ENCODE data around the gene FLNB.

Gene FLNB

DNA sequence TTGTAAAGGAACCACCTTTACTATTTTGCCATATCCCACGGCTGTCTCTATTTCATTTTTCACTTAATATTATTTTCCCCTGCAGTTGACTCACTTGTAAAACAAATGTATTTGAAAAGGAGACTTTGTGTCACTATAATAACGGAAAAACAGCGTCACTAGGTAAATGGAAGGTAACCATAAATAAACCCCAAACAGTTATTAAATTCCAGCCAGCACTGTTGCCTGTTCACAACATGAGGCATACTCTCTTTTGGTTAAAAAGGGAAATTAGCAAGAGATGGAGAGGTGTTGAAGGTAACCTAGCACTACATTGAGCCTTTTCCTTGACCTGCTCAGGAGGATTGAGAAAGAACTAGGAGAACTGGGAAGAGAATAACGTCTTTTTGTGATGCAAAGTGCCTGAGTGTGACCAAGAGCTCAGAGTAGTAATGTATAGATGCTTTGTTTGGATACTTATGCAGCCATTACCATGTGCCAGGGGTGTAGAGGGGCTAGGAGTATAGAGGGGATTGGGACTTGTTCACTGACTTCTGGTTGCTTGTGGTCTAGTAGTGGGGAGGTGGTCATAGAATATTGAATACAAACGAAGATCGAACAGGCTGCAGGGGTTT lies 19.6 kb downstream of the FLNB start:
- no peak for DNase-seq (ENCODE audit: low read depth in 2 of 2, low spot score in 1 of 2)

- no peak for DNase-seq (ENCODE audit: low read depth in 2 of 2, low spot score in 1 of 2)
These were observed 20.7 kb downstream of the FLNB start for GRCh38 chr3:58028902-58029301.

GRCh38 chr3:58029842-58030584 lies 21.8 kb downstream of the FLNB start:
- DNase-seq (ENCODE audit: low read depth in 2 of 2, low spot score in 1 of 2), result no peak

- DNase-seq (ENCODE audit: low read depth in 2 of 2, low spot score in 1 of 2), result no peak
These were observed 24.0 kb downstream of the FLNB start for GRCh38 chr3:58032186-58032585.

DNA sequence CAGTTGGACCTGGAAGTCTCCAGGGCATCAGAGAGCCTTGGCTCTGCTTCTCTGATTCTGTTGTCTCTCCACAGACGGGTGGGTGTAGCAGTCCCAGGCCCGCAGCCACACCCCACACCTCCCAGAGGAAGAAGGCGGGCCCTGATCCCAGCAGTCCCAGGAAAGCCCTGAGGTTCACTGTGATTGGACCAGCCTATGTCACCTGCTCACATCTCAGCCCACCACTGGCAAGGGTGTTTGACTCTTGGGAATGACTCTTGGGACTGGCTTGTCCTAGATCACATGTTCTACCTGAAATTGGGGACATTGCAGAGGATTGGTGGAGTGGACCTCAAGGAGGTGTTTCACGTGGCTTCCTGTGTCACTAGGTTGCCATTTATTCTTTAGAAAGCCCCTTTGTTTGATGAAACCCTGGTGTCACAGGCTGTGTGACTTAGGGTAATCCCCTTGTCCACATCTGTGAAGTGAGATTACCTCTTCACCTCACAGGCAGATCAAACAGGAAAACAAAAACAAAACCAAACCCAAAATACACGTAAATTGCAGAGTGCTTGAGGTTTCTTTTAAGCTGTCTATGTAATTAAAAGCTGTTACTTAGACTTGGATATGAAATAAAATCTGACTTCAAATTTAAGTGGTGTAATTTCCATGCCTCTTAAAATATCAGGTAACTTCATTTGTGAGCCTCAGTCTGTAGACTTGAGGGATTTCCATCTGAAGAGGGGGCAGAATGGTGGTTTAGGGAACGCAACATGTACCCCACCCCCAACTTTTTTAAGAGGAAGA lies 26.7 kb downstream of the FLNB start:
- DNase-seq (ENCODE audit: low read depth in 2 of 2, low spot score in 1 of 2), result no peak

- DNase-seq (ENCODE audit: low read depth in 2 of 2, low spot score in 1 of 2), result no peak
These were observed 27.5 kb downstream of the FLNB start for GRCh38 chr3:58035524-58036255.

GRCh38 chr3:58036293-58037032 lies 28.2 kb downstream of the FLNB start:
- DNase-seq (ENCODE audit: low read depth in 2 of 2, low spot score in 1 of 2), result no peak

- DNase-seq (ENCODE audit: low read depth in 2 of 2, low spot score in 1 of 2), result no peak
These were observed 29.1 kb downstream of the FLNB start for GRCh38 chr3:58037141-58037910.

DNA sequence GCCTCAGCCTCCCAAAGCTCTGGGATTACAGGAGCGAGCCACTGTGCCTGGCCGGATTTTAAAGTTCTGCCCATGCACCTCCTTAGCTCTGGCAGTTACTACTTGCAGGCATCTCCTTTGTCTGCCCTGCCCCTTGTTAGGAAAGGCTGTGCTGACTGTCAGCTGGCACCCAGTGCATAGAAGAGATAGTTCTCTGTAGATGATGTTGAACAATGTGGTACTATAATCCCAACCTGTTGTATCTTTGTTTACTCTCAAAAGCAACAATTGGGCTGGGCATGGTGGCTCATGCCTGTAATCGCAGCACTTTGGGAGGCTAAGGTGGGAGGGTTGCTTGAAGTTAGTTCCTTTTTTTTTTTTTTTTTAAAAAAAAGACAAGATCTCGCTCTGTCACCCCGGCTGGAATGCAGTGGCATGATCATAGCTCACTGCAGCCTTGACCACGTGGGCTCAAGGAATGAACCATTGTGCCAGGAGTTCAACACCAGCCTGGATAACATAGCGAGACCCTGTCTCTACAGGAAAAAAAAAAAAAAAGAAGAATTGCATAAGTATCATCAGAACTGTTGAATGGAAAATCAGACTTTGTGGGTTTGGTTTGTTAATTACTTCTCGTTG lies 30.6 kb downstream of the FLNB start:
- no peak for DNase-seq (ENCODE audit: low read depth in 2 of 2, low spot score in 1 of 2)

GRCh38 chr3:58039601-58040000 lies 31.4 kb downstream of the FLNB start:
- no peak for DNase-seq (ENCODE audit: low read depth in 2 of 2, low spot score in 1 of 2)

DNA sequence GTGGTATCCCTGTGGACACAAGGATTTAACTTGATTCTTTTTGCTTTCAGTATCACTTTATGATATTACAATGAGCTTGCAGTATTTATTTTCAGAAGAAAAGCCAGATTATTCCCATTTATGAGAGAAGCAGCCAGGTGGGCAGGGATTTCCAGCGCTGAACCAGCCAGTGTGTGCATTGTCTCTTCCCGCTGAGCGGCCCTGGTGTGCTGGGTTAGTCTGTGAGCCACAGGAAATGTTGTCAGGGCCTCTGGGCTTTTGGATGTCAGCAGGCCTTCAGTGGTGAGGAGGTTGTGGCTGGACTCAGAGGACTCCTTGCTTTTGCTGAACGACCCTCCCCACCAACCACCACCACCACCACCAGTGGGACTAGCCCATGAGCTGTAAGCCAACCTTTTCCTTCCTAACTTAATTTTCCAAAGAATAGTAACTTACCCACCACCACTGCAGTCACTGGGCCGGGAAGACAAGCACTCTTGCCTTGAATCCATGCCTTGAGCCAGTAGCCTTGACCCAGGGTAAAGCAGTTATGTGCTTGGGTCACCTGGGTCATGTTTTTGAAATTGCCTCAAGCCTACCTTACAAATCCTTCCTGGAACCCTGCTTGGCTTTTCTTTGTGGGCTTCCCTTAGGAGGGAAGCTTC lies 33.1 kb downstream of the FLNB start:
- no peak for DNase-seq (ENCODE audit: low read depth in 2 of 2, low spot score in 1 of 2)

GRCh38 chr3:58041826-58042324 lies 33.7 kb downstream of the FLNB start:
- DNase-seq (ENCODE audit: low read depth in 2 of 2, low spot score in 1 of 2), result no peak

- DNase-seq (ENCODE audit: low read depth in 2 of 2, low spot score in 1 of 2), result no peak
These were observed 34.9 kb downstream of the FLNB start for GRCh38 chr3:58042947-58043707.

DNA sequence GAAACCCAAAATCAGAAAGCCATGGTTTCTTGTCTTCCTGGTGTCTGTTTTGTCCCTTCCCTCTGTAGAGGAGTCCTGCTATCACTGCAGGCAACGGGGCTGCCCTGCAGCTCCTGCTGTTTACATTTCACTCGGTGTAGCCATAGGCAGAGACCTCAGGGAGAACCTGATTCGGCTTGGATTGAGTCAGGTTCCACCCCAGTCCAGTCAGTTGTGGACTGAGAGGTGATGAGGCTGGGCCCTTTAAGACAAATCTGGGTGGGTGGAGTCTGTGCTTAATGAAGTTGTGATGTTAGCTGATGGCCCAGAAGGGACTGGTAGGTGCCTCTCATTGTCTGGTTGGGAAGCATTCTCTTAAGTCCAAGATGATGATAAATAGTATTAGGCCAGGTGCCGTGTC lies 35.7 kb downstream of the FLNB start:
- no peak for DNase-seq (ENCODE audit: low read depth in 2 of 2, low spot score in 1 of 2)

- DNase-seq (ENCODE audit: low read depth in 2 of 2, low spot score in 1 of 2), result no peak
These were observed 36.7 kb downstream of the FLNB start for GRCh38 chr3:58044691-58045483.

DNA sequence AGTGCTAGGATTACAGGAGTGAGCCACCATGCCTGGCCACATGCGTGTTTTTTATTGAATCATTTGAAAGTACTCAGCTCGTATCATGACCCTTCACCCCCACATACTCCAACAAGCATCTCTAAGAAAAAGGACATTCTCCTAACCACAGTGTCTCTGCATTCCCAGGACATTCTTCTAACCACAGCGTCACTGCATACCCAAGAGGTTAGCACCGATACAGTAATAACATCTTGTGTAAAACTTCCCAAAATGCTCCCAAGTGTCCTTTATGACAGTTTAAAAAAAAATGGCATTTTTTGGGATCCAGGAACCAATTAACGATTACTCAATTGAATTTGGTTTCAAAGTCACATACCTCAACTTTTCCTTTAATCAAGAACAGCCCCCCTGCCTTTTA lies 39.6 kb downstream of the FLNB start:
- DNase-seq (ENCODE audit: low read depth in 2 of 2, low spot score in 1 of 2), result no peak

GRCh38 chr3:58048301-58048700 lies 40.1 kb downstream of the FLNB start:
- DNase-seq (ENCODE audit: low read depth in 2 of 2, low spot score in 1 of 2), result no peak

All from stimulated activated CD8-positive, alpha-beta memory T cell treated with anti-CD3 and anti-CD28 coated beads, Interleukin-4, amount 100 ng/mL, for 1 hour (primary cell).